AG10803 (cell line): ENCODE results near the gene SLC9A9.
A peak's percentile ranks its signal among the peaks of the same experiment; 100 is the strongest.

Experiments used
- DNase-seq: peaks from one replicate; pipeline ENCODE4 v3.0.0; 2010; ENCODE audit warnings: low read depth
- H3K4me3 ChIP-seq: 2 replicates; pipeline ENCODE4 v1.5.1; 2011; ENCODE audit warnings: mild to moderate bottlenecking, low read length, control low read depth
- CTCF ChIP-seq: conservative IDR thresholded peaks from 2 replicates; pipeline ENCODE4 v1.5.1; 2011; ENCODE audit warnings: mild to moderate bottlenecking, low read length, control low read depth, inconsistent platforms

The SLC9A9 gene

GRCh38 chr3:143677430-143677829 is 170.8 kb downstream of the SLC9A9 start:
- TF ChIP-seq CTCF, result no peak
- no peak for DNase-seq
- H3K4me3 ChIP-seq, result no peak overlapping the region

GRCh38 chr3:143676747-143677146 is 171.5 kb downstream of the SLC9A9 start:
- TF ChIP-seq CTCF, result no peak
- DNase-seq, result no peak
- no peak overlapping the region for H3K4me3 ChIP-seq

GRCh38 chr3:143676021-143676420 is 172.2 kb downstream of the SLC9A9 start:
- no peak overlapping the region for H3K4me3 ChIP-seq
- DNase-seq, result no peak
- no peak for TF ChIP-seq CTCF

GRCh38 chr3:143674100-143674968 is 173.9 kb downstream of the SLC9A9 start:
- no peak overlapping the region for H3K4me3 ChIP-seq
- DNase-seq, result peak; percentile 66
- peak; percentile 96 for TF ChIP-seq CTCF

GRCh38 chr3:143672396-143673165 is 175.7 kb downstream of the SLC9A9 start:
- no peak for DNase-seq
- no peak for TF ChIP-seq CTCF
- H3K4me3 ChIP-seq, result no peak overlapping the region

- no peak for TF ChIP-seq CTCF
- DNase-seq, result no peak
- H3K4me3 ChIP-seq, result no peak overlapping the region
These were observed 176.6 kb downstream of the SLC9A9 start for GRCh38 chr3:143671626-143672025.
